Activated gamma-delta T cell treated with Interleukin-2 at 50 U/mL for 16 hours (primary cell): ENCODE data around the gene ZNF883.
A peak's percentile ranks its signal among the peaks of the same experiment; 100 is the strongest.
"Not testable (repeated sequence)": the region's sequence is repeated elsewhere in the genome, so short reads cannot be mapped to it uniquely, and the experiment has no call there.

Experiments used
- DNase-seq: peaks from one replicate; pipeline ENCODE4 v3.0.0-alpha.2; 2020

ZNF883 gene

GRCh38 chr9:113011911-113012381, at the start of gene ZNF883:
Gene ZNF883, minus strand, starts transcription at chr9:113012192.
- peak; percentile 4 for DNase-seq

DNA sequence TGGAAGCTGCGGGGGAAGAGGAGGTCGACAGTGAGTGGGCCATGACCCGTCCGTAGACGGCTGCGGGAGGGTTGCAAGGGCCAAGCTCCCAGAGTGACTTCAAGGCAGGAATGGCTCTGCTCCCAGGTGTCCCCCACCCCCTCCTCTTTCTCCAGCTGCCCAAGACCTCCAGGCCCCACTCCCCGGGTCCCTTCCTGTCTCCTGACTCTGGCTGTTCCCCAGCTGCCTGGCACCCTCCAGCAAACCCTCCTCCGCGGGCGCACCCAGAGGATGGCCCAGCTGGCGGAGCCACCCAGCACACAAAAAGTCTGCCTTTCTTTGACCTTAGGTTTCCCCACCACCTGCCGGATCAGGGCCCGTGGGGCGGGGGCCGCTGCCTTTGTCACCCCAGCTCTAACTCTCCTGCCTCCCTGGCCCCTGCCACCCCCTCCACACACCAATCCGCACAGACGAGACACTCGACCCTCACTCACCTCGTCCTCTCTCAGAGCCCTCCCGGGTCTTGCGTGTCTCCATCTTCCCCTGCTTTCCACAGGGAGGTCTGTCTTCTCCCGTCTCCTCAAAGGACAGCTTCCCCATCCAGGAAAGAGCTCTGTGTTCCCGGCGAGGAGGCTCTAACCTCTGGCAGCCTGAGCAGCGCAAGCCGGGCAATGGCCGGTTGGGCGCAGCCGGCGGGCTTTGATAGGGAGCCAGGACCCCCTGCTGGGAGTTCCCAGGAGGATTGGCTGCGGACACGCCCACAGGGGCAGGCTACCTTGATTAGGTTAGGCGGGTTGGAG, 49.3 kb upstream of the ZNF883 start:
- peak; percentile 6 for DNase-seq

- not testable (repeated sequence) for DNase-seq
Observed at GRCh38 chr9:113059581-113060284, 47.7 kb upstream of the ZNF883 start.

- DNase-seq: no peak
Observed at GRCh38 chr9:113057193-113057592, 45.2 kb upstream of the ZNF883 start.

DNA sequence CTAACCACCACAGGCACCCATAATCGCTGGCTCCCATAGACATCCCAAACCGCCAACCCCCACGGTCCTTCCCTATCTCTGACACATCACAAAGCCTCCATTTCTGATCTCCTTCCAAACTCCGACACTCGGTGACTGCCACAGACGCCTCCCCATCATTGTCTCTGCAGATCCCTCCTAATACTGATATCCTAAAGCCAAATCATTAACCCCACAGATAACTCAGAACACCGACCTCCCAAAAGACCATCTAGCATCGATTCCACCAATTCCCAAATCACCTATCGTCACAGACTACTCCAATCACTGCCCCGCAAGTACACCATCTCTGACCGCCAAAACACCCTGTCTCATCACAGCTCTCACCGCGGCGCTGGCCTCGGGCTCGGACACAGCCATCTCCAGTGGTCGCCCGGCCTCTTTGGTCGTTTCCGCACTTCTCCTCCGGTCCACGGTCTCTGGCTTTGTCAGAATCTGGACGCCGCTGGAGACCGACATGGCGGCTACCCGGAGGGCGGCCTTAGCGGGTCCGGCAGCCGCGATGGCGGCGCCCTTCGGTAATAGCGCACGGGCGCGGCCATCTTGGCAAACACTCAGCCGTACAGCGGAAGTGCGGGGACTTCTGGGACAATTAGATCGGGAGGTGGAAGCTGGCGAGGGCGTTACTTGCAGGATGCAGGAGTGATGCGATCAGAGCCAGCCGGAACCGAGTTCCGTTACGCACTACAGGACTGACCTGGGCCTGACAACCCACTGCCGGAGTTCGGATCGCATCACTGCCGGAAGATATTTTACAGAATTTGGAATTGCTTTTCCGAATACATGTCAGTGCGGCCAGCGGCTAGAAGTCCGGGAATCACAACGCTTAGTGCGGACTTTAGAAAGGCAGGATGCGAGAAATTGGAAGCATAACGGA, 44.5 kb upstream of the ZNF883 start, which contains the start of gene ZFP37:
Gene ZFP37, minus strand, starts transcription at position 534 of the 916 bp plus-strand sequence. Its CDS starts 36 bp downstream, at position 498.
- peak; percentile 60 for DNase-seq

- DNase-seq: no peak
Observed at GRCh38 chr9:113042884-113043657, 31.1 kb upstream of the ZNF883 start.

- no peak for DNase-seq
Observed at GRCh38 chr9:113026200-113026599, 14.2 kb upstream of the ZNF883 start.

DNA sequence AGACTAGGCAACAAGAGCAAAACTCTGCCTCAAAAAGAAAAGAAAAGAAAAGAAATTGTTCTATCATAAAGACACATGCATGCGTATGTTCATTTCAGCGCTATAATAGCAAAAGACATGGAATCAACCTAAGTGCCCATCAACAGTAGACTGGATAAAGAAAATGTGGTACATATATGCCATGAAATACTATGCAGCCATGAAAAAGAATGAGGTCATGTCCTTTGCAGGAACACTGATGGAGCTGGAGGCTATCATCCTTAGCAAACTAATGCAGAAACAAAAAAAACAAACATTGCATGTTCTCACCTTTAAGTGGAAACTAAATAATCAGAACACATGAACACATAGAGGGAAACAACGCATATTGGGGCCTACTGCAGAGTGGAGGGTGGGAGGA, 6.3 kb upstream of the ZNF883 start:
- no peak for DNase-seq

DNA sequence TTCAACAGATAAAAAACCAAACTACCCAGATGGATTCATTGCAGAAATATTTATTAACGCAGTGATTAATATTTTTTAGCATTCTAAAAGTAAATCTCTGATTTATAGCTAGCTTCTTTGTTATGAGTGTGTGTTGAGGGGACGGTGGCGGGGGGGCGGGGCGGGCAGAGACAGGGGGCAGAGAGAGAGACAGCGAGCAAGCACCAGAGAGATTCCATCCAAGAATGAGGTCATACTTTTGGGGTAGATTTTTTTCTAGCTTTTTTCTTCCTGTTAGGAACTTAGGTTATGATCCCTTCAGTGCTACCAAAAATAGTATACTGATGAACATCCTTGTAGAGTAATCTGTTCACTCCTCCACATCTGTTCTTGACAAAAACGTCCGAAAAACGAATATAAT, 500 bp upstream of the ZNF883 start:
- no peak for DNase-seq

- no peak for DNase-seq
Observed at GRCh38 chr9:113005777-113006176, 6.2 kb downstream of the ZNF883 start.

- no peak for DNase-seq
Observed at GRCh38 chr9:112997236-112997941, 14.6 kb downstream of the ZNF883 start.

DNA sequence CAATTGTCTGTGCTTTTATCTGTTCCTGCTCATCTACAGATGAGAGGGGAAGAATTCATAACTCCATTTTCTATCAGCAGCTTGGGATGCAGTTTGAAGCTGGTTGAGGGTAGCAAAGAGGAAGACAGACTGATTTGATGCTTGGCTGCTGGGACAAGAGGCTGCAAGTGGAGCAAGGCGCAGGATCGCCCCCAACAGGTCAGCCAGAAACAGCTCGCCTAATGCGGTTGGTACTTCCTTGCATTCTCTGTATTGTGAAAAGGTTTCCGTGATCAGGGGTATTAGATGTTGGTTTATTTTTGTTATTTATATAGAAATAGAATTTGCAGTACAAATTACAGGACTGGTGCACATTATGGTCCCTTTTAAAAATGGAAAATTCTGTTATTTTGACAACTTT, 40.6 kb downstream of the ZNF883 start:
- DNase-seq: no peak

DNA sequence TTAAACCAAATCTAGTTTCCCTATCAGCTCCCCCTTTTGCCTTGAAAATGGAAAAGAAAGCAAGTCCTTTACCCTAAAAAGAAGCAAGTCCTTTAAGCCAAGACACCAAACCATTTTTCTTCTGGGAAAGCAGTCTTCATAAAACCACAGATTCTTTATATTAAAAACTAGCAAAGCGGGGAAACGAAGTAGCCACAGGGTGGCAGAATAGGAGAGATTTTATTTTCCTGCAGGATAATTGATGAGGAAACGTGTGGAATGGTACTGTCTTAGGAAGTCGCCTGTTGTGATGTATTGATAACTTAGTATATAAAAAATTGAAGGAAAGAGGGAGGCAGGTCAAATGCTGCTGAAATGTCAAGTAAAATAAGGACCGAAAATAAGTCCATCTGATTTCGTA, 41.1 kb downstream of the ZNF883 start:
- no peak for DNase-seq

DNA sequence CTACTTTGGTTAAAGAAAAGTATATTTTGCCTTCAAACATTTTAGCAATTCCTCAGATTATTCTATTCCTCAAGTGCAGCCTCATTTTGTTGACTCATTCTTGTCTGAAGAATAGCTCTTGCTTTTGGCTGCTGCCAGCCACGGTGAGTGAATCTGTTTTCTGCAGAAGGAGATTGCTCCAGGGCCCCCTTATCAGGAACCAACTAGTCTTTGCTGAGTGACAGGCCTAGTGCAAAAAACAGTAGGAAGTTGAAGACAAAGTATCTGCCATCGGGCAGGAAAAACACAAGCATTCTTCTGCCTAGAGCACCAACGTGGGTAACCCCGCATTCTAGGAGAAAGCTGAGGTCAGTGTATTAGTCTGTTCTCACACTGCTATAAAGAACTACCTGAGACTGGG, 42.3 kb downstream of the ZNF883 start:
- no peak for DNase-seq

DNA sequence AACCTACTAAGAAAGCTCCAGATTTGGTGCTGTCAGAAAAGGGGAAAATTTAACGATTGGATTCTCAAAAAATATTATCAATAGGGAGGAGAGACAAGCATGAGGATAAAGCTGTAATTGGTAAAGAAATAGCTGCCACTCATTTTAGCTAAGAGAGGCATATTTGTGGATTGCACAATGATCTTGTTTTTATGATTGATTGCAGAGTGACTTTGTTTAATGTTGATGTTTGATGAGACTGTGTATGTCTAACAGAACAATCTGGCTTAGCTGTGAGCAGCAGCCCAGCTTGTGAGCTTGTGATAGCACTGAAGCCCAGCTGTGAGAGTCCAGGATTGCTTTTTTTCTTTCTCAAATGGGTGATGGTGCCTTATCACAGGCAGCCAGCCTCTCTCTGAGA, 56.4 kb downstream of the ZNF883 start:
- no peak for DNase-seq

DNA sequence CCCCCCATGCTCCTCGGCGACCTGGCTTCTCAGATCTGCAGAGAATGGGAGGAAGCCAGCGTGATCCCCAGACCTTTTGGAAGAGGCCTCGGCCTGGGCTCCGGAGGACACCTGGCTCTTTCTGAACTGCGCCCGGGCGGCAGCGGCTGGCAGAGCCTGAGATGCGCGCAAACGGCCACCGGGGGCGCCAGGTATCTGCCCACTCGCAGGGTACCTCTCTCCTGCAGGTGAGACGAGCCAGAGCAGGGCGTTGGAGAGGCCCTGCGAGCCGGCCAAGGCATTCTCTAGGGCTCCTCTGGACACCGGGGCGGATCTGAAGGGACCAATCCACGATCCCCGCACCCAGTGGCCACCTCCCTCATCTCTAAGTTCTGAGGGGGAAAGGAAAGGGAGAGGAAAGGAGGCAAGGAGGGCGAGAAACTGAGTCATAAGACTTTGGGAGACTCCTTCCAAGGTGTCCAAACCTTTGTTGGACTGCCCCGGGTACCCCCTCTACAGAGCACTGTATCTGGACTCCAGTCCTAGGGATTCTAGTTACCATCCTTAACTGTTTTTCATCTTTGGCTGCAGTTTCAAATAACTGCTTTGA, 66.3 kb downstream of the ZNF883 start:
- no peak for DNase-seq

DNA sequence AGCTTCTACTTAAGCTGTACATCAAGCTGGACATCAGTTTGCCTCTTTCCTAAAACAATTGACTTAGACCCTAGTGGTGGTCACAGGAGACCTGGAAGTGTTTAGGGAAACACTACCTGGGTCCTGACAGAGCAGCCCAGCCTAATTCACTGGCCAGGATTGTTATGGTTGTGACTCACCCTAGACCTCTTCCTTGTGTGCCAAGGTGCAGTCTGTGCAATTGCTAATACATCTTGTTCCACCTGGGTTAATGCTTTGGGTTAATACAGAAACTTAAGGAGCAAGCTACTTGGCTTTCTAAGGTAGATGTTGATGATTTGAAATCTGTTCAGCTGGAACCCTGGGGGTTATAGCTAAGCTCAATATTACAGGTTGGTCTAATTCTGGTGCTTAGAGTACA, 72.6 kb downstream of the ZNF883 start:
- no peak for DNase-seq

DNA sequence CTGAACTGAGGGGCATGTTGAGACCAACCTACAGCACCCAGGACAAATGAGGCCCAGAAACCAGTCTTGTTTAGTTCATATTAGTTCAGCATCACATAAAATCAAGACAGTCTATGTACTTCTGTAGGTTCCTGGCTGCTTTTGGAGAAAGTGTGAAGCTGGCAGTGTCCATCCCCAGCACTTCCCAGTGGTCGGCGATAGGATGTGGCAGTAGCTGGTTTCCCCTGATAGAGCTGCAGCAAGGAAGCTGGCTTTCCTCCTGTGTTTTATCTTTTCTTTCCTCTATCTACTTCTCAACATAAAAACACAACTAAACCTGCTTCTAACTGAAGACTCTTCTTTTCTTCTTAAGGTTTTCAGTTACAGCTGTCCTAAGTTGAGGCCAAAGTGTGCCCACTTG, 78.3 kb downstream of the ZNF883 start:
- no peak for DNase-seq

GRCh38 chr9:112925058-112925641, 86.8 kb downstream of the ZNF883 start:
- DNase-seq: no peak

DNA sequence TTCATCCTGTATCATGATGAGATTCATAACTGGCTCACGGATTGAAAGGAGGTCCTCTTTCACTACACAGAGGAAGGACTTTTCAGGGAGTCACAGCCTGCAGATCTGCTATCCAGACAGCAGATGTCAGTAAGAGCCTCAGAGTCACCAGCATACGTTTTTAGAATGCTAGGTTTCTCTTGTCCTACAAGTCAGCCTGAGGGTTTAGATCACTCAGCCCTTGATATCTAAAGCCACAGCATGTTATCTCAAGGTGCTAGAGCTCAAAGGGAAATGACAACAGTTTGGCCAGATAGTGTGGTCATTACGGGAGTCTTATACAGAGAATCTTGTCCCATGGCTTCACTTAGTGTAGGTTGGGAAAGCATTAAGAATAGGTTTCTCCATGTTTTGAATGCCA, 90.4 kb downstream of the ZNF883 start:
- DNase-seq: no peak

GRCh38 chr9:112917987-112918362, 94.0 kb downstream of the ZNF883 start:
- no peak for DNase-seq
